ENCODE results near the gene AHSP.
"Not testable (repeated sequence)": the region's sequence is repeated elsewhere in the genome, so short reads cannot be mapped to it uniquely, and the experiment has no call there.

AHSP gene

DNA sequence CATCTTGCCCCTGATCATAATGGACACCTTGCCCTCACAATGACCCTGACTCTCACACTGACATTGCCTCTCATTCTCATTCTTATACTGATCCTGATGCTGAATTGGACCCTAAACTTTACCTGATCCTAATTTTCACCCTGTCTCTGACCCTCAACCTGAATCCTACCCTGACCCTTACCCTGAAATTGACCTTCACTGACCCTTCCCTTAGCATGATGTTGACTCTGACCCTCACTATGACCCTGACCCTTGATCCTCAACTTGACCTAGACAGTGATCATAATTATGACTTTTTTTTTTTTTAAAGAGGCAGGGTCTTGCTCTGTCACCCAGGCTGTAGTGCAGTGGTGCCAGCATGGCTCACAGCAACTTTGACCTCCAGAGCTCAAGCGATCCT, 3.4 kb downstream of the AHSP start:
- DNase-seq (ENCODE audit: low spot score), result no peak

DNA sequence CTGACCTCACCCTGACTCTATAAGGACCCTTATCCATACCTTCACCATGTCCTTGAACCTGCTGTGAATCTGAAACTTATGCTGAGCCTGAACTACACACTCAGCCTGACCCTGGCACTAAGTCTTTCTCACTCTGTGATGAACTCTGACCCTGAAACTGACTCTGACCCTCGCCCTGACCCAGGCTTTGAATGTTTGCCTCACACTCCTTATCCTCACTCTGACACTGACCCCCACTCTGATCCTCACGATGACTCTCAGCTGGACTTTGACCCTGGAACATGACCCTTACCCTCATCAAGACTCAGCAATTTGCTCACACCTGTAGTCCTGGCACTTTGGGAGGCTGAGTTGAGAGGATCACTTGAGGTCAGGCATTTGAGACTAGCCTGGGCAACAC, 4.4 kb downstream of the AHSP start:
- no peak for DNase-seq (ENCODE audit: low spot score)

DNA sequence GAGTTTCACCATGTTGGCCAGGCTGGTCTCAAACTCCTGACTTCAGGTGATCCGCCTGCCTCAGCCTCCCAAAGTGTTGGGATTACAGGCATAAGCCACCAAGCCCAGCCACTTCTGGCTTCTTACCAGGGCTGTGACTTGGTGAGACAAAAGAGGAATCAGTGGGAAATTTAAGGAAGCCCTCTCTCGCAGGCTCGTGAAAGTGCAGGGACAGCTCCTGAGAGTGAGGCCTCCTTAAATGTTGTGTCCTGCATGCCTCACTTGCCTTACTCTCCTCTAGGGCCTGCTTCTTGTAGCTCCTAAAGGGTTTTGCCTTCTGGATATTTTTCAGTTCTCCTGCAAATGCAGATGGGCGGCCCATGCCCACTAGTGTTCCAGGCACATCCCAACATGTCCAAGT, 5.2 kb downstream of the AHSP start:
- no peak for DNase-seq (ENCODE audit: low spot score)

DNA sequence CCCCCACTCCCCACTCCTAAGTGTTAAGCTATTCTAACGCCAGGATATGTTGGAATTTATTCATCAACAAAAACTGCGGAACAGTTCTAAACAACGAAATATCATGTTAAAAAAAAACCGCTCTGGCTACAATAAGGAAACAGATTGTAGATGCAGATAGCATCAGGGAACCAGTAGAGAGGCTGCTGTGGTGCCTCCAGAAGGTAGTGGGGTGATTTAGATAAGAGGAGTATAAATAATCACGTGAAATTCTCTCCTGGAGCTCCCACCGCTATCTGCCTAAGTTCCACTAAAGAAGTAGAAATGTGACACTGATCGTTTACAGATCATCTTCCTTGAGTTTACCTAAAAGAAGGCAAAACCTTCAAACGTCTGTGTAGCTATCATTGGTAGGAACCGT, 8.0 kb downstream of the AHSP start:
- DNase-seq (ENCODE audit: low spot score), result no peak

DNA sequence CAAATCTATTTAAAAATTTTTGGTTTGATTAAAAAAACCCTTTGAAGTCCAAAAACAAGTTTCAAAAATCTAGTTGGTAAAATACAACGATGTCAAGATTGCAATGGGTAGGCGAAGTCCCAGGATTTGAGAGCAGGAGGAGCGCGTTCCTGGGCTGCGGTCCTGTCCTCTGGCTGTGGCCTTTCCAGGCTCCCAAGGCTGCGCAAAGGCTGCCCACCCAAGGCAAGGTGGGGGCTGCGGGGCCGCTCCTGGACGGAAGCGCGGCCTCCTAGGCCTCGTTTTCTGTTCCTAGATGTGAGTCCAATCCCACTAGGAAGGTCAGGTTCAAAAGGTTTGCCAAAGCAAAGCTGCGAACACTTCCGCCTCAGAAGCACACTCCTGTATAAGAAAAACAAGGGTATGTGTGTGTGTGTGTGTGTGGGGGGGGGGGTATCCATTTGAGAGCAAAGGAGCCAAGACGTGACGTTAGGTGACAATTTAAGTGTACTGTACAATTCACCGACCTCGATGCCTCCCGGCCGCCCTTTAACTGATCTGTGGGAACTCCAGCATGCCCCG, 9.2 kb downstream of the AHSP start:
- no peak for DNase-seq (ENCODE audit: low spot score)

DNA sequence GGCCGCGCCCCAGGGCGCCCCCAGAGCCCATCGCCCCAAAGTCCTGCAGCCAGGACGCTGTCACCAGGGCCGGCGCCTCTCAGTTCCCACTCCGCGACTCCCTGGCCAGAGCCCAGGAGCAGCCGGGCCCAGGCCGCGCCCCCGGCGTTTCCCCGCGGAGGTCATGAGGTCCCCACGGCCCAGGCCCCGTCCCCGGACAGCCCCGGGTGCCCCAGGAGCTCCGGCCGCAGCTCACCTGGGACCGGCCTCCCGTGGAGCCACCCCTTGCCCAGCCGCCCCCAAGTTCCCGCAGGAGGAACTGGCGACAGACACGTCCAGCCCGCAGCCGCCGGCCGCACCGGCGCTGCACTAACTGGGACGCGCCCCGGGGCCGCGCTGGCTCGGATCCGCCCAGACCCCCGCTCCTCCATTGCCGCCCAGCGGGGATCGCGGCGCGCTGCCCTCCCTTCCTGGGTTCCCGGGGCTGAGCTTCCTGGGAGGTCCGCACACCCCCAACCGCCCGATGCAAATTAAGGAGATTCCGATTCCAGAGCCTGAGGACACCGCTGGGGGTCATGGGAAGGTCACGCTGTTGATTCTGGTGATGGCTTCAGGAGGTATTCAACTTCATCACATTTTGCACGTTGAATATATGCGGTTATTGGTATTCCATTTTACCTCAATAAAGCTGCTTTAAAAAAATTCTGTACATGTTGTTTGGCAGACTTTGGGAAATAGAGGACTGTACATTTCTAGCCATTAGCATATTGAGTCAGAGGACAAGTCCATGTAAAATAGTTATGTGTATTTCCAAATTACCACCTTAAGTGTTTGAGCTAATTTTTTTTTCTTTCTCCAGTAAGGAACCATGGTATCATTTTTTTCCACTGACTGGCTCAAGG, 9.9 kb downstream of the AHSP start:
- DNase-seq (ENCODE audit: low spot score), result no peak

DNA sequence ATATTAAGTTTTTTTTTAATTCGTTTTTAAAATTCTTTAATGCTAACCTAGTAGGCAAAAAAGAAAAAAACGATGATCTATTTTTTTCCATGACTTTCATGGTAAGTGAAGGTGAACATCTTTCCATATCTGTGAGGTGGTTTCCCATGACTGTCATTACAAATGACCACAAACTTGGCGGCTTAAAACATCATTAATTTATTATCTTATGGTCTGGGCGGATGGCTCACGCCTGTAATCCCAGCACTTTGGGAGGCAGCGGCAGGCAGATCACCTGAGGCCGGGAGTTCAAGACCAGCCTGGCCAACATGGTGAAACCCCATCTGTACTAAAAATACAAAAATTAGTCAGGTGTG, 10.5 kb downstream of the AHSP start:
- DNase-seq (ENCODE audit: low spot score), result not testable (repeated sequence)

DNA sequence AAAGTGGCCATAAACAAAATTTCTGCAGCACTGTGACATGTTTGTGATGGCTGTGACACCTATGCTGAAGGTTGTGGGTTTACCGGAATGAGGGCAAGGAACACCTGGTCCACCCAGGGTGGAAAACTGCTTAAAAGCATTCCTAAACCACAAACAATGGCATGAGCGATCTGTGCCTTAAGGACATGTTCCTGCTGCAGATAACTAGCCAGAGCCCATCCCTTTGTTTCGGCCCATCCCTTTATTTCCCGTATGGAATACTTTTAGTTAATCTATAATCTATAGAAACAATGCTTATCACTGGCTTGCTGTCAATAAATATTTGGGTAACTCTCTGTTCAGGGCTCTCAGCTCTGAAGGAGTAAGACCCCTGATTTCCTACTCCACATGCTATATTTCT, 12.1 kb downstream of the AHSP start:
- DNase-seq (ENCODE audit: low spot score), result not testable (repeated sequence)

DNA sequence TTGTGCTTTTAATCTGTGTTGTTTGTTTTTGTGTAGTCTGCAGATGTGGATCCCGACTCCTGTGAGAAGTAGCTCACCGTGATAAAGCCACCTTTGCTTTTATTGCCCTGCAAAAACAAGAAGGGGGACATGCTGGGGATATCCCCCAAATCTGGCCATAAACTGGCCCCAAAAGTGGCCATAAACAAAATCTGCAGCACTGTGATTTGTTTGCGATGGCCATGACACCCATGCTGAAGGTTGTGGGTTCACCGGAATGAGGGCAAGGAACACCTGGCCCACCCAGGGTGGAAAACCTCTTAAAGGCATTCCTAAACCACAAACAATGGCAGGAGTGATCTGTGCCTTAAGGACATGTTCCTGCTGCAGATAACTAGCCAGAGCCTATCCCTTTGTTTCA, 15.1 kb downstream of the AHSP start:
- no peak for DNase-seq (ENCODE audit: low spot score)

DNA sequence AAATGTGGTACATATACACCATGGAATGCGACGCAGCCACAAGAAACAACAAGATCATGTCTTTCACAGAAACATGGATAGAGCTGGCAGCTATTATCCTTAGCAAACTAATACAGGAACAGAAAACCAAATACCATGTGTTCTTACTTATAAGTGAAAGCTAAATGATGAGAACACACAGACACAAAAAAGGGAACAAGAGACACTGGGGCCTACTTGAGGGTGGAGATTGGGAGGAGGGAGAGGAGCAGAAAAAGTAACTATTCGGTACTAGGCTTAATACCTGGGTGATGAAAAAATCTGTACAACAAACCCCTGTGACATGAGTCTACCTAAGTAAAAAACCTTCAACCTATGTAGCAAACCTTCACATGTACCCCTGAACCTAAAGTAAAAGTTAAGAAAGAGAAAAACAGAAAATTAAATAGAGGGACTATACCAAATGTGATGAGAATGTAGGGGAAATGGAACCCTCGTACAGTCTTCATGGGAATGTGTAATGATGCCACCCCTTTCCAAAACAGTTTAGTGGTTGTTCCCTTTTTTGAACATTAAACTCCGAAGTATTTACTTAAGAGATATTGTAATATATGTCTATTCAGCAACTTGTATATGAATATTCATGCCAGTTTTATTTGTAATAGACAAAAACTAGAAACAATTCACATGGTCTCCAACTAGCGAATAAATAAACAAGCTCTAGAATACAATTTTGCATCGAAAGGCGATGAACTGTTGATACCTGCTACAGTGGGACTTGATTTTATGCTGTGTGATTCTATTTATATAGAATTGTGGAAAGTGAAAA, 33.9 kb downstream of the AHSP start:
- no peak for DNase-seq (ENCODE audit: low spot score)

DNA sequence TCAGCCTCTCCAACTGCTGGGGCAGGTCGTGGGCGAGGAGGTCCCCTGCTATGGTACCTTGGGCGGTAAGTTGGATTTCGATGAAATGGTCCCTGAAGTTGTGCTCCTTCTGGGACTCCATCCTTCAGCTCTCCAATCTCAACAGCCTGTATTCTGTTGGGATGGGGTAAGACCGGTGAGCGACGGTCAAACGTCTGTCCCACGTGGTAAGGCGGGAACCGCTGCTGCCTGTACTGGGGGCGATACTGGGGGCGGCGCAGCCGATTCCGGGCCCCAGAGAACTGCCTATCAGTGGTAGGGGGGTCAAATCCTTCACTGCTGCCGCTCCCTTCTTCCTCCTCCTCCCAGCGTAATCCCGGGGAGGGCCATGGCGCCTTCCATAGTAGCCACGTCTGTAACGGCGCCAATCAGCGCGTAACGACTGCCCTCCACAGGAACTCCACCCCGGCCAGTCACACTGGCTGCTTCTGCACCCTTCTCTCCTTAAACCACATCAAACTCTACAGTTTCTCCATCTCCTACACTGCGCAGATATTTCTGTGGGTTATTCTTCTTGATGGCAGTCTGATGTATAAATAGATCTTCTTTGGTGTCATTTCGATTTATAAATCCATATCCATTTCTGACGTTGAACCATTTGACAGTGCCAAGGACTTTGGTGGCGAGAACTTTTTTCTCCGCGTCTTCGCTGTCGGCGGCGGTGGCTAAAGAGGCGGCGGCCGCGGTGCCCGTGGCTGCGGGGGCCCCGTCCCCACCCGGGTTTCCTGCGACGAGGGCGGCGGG, 41.1 kb downstream of the AHSP start:
- no peak for DNase-seq (ENCODE audit: low spot score)

DNA sequence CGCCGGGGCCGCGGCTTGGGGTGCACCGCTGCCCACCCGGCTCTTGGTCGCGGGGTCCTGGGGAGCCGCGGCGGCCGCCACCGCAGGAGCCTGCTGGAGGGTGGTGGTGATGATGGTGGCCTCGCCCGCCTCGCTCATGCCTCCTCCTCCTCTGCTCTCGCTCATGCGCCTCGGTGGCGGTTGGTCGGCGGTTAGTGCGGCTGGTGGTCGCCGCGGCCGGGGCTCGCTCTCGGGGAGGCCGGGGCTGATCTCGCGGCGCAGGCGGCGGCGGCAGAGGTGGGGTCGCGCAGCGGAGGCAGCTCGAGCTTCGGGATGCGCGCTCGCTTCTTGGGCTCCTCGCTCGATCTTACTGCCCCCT, 41.6 kb downstream of the AHSP start:
- no peak for DNase-seq (ENCODE audit: low spot score)

DNA sequence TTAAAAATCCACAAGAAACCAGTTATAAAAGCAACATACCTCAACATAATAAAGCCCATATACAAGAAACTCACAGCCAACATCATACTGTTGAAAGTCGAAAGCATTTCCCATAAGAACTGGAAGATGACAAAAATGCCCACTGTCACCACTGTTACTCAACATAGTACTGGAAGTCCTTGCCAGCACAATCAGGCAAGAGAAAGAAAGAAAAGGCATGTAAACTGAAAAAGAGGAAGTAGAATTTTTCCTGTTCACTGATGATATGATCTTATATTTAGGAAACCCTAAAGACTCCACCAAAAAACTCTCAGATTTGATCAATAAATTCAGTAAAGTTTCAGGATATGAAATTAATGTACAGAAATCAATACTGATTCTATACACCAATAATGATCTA, 45.1 kb downstream of the AHSP start:
- no peak for DNase-seq (ENCODE audit: low spot score)

DNA sequence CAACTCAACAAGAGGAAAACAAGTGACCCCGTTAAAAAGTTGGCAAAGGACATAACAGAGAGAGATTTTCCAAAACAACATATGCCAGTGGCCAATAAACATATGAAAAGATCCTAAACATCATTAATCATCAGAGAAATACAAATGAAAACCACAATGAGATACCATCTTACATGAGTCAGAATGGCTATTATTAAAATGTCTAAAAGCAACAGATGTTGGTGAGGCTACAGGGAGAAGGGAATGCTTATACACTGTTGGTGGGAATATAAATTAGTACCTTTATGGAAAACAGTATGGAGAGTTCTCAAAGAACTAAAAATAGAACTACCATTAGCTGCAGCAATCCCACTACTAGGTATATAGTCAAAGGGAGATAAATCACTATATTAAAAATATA, 46.5 kb downstream of the AHSP start:
- not testable (repeated sequence) for DNase-seq (ENCODE audit: low spot score)

DNA sequence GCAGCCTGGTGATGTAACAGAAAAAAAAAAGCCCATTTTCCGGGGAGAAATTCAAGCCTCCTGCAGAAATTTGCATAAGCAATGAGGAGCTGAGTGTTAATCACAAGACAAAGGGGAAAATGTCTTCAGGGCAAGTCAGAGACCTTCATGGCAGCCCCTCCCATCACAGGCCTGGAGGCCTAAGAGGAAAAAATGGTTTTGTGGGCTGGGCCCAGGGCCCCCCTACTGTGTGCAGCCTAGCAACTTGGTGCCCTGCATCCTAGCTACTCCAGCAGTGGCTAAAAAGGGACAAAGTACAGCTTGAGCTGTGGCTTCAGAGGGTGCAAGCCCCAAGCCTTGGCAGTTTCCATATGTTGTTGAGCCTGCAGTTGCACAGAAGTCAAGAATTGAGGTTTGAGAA, 49.7 kb downstream of the AHSP start:
- DNase-seq (ENCODE audit: low spot score), result no peak

All from hepatic stellate cell (primary cell).